Keratinocyte (primary cell): ENCODE results near the gene ESF1.

ENCODE experiments used
- CTCF ChIP-seq, 3 experiments: IDR thresholded peaks in 1 of 3; conservative IDR thresholded peaks in 1 of 3; optimal IDR thresholded peaks in 1 of 3; 2 replicates in 2 of 3; 3 replicates in 1 of 3; pipeline versions ENCODE3 to v1.5.1; 2011; ENCODE audit warnings: low read length in 3 of 3, mild to moderate bottlenecking in 3 of 3, moderate library complexity in 2 of 3, control low read depth in 1 of 3, inconsistent platforms in 1 of 3; ENCODE audit not compliant: insufficient read depth in 2 of 3; ENCODE audit errors: extremely low read depth in 1 of 3
- EZH2 ChIP-seq: IDR thresholded peaks from one replicate; pipeline ENCODE4 v1.6.1; 2012; ENCODE audit warnings: inconsistent platforms, mild to moderate bottlenecking, low read length, moderate library complexity

GRCh38 chr20:13739731-13740649 is 44.7 kb downstream of the ESF1 start:
- TF ChIP-seq CTCF (optimal IDR thresholded peaks at IDR 0.05 in 1 of 3, IDR thresholded peaks at IDR 0.05 in 1 of 3, conservative IDR thresholded peaks at IDR 0.05 in 1 of 3; ENCODE audit: extremely low read depth in 1 of 3, insufficient read depth in 2 of 3, low read length in 3 of 3) (no peak), EZH2 (no peak)
